PC-3 (cell line): Measurements from ENCODE around the gene ZNF785.

ENCODE experiments used
- EZH2 ChIP-seq: fragments of 300-600 bp; sonication (generic); IDR thresholded peaks from one replicate; pipeline ENCODE4 v1.6.1; 2017; ENCODE audit warnings: antibody characterized with exemption, mild to moderate bottlenecking, low read length; ENCODE audit not compliant: unreplicated experiment
- TF ChIP-seq, protein P1 (sequence below): fragments of 300-600 bp; sonication (generic); conservative IDR thresholded peaks from 2 replicates; pipeline ENCODE4 v1.5.1; 2017; ENCODE audit warnings: antibody characterized with exemption, low read depth, mild to moderate bottlenecking, low read length

DNA sequence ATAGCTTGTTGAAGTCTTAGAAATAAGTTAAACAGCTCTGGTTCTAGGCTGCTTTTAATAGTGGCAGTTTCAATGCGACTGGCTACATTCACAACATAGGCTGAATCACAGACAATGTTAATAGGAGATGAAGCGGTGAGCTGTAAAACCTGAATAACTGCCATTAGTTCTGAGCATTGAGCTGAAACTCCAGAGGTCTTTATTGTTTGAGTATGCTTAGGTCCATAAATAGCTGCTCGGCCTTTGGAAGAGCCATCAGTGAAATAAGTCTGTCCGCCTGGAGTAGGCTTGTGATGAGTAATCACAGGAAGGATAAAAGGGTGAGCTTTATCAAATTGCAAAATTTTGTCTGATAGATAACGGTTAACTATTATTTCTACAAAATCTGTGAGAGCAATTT is 34.1 kb upstream of the ZNF785 start:
- TF ChIP-seq, protein P1, sequence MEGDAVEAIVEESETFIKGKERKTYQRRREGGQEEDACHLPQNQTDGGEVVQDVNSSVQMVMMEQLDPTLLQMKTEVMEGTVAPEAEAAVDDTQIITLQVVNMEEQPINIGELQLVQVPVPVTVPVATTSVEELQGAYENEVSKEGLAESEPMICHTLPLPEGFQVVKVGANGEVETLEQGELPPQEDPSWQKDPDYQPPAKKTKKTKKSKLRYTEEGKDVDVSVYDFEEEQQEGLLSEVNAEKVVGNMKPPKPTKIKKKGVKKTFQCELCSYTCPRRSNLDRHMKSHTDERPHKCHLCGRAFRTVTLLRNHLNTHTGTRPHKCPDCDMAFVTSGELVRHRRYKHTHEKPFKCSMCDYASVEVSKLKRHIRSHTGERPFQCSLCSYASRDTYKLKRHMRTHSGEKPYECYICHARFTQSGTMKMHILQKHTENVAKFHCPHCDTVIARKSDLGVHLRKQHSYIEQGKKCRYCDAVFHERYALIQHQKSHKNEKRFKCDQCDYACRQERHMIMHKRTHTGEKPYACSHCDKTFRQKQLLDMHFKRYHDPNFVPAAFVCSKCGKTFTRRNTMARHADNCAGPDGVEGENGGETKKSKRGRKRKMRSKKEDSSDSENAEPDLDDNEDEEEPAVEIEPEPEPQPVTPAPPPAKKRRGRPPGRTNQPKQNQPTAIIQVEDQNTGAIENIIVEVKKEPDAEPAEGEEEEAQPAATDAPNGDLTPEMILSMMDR = no peak
- no peak for TF ChIP-seq EZH2
